SU-DHL-6 (cell line): ENCODE measurements around the gene KCNA2.

Experiments used
- H2AFZ ChIP-seq: fragments of 200-600 bp; sonication (generic); 2 replicates; pipeline ENCODE4 v1.6.1; 2014; ENCODE audit warnings: low read depth, mild to moderate bottlenecking, moderate library complexity, mixed read lengths, antibody characterized with exemption, low read length; ENCODE audit not compliant: severe bottlenecking
- H3F3A ChIP-seq: fragments of 200-600 bp; shearing (Covaris generic); 2 replicates; pipeline ENCODE4 v1.6.0; 2016; ENCODE audit warnings: antibody characterized with exemption, mild to moderate bottlenecking; ENCODE audit not compliant: insufficient read depth
- H3K27ac ChIP-seq: fragments of 200-600 bp; sonication (generic); 2 replicates; pipeline ENCODE4 v1.5.1; 2016; ENCODE audit warnings: low read depth, mild to moderate bottlenecking, low read length, moderate library complexity, mixed read lengths
- H3K27me3 ChIP-seq: fragments of 200-600 bp; sonication (generic), shearing (Covaris generic); 2 replicates; pipeline ENCODE4 v1.6.0; 2014; ENCODE audit warnings: mild to moderate bottlenecking, low read length
- H3K36me3 ChIP-seq: fragments of 200-600 bp; sonication (generic); 2 replicates; pipeline ENCODE4 v1.6.1; 2014; ENCODE audit warnings: mild to moderate bottlenecking, low read length, mixed read lengths
- H3K4me2 ChIP-seq: fragments of 300-600, 200-600 bp; shearing (Covaris generic), sonication (generic); 2 replicates; pipeline ENCODE4 v1.6.0; 2014; ENCODE audit warnings: low read length, low read depth, mild to moderate bottlenecking; ENCODE audit not compliant: poor library complexity, severe bottlenecking
- H3K4me3 ChIP-seq: fragments of 200-600 bp; sonication (generic); 2 replicates; pipeline ENCODE4 v1.5.1; 2014; ENCODE audit warnings: antibody characterized with exemption, low read length, mild to moderate bottlenecking, mixed read lengths; ENCODE audit not compliant: insufficient read depth, poor library complexity, severe bottlenecking
- H3K79me2 ChIP-seq: fragments of 200-600 bp; sonication (generic); 2 replicates; pipeline ENCODE4 v1.6.1; 2014; ENCODE audit warnings: mild to moderate bottlenecking, low read length, moderate library complexity; ENCODE audit not compliant: insufficient read depth
- H3K9ac ChIP-seq: fragments of 200-600 bp; sonication (generic); 2 replicates; pipeline ENCODE4 v1.7.0; 2014; ENCODE audit warnings: mild to moderate bottlenecking, low read length
- H3K9me2 ChIP-seq: fragments of 200-600 bp; sonication (generic); replicated peaks from 2 replicates; pipeline ENCODE4 v1.6.1; 2014; ENCODE audit warnings: low read length; ENCODE audit not compliant: insufficient read depth
- H3K9me3 ChIP-seq: fragments of 200-600 bp; sonication (generic); 2 replicates; pipeline ENCODE4 v1.6.1; 2014; ENCODE audit warnings: low read length, mixed read lengths; ENCODE audit not compliant: insufficient read depth
- H4K20me1 ChIP-seq: fragments of 200-600 bp; sonication (generic); 2 replicates; pipeline ENCODE4 v1.6.1; 2014; ENCODE audit warnings: low read depth, mild to moderate bottlenecking, antibody characterized with exemption, low read length, moderate library complexity, mixed read lengths
- CTCF ChIP-seq: fragments of 200-600 bp; sonication (generic); IDR thresholded peaks from one replicate; pipeline ENCODE4 v1.5.1; 2017; ENCODE audit warnings: antibody characterized with exemption, mild to moderate bottlenecking, low read length, moderate library complexity; ENCODE audit not compliant: insufficient read depth, poor library complexity, severe bottlenecking
- EZH2phosphoT487 ChIP-seq: fragments of 200-600 bp; sonication (generic), shearing (Covaris generic); conservative IDR thresholded peaks from 2 replicates; pipeline ENCODE4 v1.6.1; 2018; ENCODE audit warnings: mild to moderate bottlenecking, antibody characterized with exemption, low read length, moderate library complexity, mixed read lengths

Gene KCNA2

GRCh38 chr1:110606657-110607535, 738 bp upstream of the KCNA2 start:
- no peaks in the 10 kb centered on the region for H3K9me3 ChIP-seq
- no peak overlapping the region for H3K9ac ChIP-seq
- H3K4me3 ChIP-seq: peak overlapping the region; percentile 20
- H3K36me3 ChIP-seq: no peaks in the 10 kb centered on the region
- H2AFZ ChIP-seq: no peak overlapping the region
- H3K27ac ChIP-seq: no peak overlapping the region
- peak overlapping the region; percentile 44 for H3K4me2 ChIP-seq
- no peaks in the 10 kb centered on the region for H4K20me1 ChIP-seq
- no peaks in the 10 kb centered on the region for H3K79me2 ChIP-seq
- 0 out of 2 replicates have a peak, but pooled peaks have one; percentile 61 for TF ChIP-seq EZH2phosphoT487
- TF ChIP-seq CTCF: no peak
- no peaks in the 10 kb centered on the region for H3K27me3 ChIP-seq
- H3K9me2 ChIP-seq: no peaks in the 10 kb centered on the region
- H3F3A ChIP-seq: no peaks in the 10 kb centered on the region

GRCh38 chr1:110605446-110605845, 712 bp downstream of the KCNA2 start:
- H3K9me3 ChIP-seq: no peaks in the 10 kb centered on the region
- H3K79me2 ChIP-seq: no peaks in the 10 kb centered on the region
- H4K20me1 ChIP-seq: no peaks in the 10 kb centered on the region
- no peaks in the 10 kb centered on the region for H3K36me3 ChIP-seq
- H3K9me2 ChIP-seq: no peaks in the 10 kb centered on the region
- no peak overlapping the region for H3K27ac ChIP-seq
- H3K9ac ChIP-seq: no peak overlapping the region
- H2AFZ ChIP-seq: no peak overlapping the region
- H3K4me2 ChIP-seq: no peak overlapping the region
- TF ChIP-seq EZH2phosphoT487 (no peak), CTCF (no peak)
- no peaks in the 10 kb centered on the region for H3F3A ChIP-seq
- H3K27me3 ChIP-seq: no peaks in the 10 kb centered on the region
- H3K4me3 ChIP-seq: no peak overlapping the region

GRCh38 chr1:110604586-110605148, 1.5 kb downstream of the KCNA2 start:
- Histone ChIP-seq H3K79me2 (no peaks in the 10 kb centered on the region), H3K4me3 (no peak overlapping the region), H4K20me1 (no peaks in the 10 kb centered on the region), H3F3A (no peaks in the 10 kb centered on the region), H3K9me3 (no peaks in the 10 kb centered on the region), H3K27me3 (no peaks in the 10 kb centered on the region), H3K36me3 (no peaks in the 10 kb centered on the region), H2AFZ (no peak overlapping the region), H3K4me2 (no peak overlapping the region), H3K9ac (no peak overlapping the region), H3K9me2 (no peaks in the 10 kb centered on the region), H3K27ac (no peak overlapping the region)
- TF ChIP-seq CTCF: no peak
